Adrenal gland (tissue), 12 donors: Measurements from ENCODE around the gene TUBGCP6. TPM values are rescaled to one million over a fixed set of nuclear protein-coding genes. Genes with fewer than 3 reads are reported as not detected.

Source experiments
- DNase-seq, 7 donors: peaks; one replicate each; pipeline ENCODE4 v3.0.0-alpha.2; 2019 to 2020
- H3K27ac ChIP-seq, 5 donors: fragments of 200-600 bp; sonication (generic) in 4 of 5; 1 replicate in 3 of 5; 2 replicates in 2 of 5; pipeline versions ENCODE4 v1.5.1 to v1.8.0; 2016 to 2020; ENCODE audit warnings: mild to moderate bottlenecking in 1 of 5
- H3K27me3 ChIP-seq: fragments of 200-600 bp; 2 replicates; pipeline ENCODE4 v1.8.0; 2021
- H3K36me3 ChIP-seq, 2 donors: fragments of 200-600 bp; replicated peaks in 1 of 2; 1 replicate in 1 of 2; 2 replicates in 1 of 2; pipeline versions ENCODE4 v1.5.1 to v1.8.0; 2018 to 2022
- H3K4me1 ChIP-seq, 2 donors: fragments of 200-600 bp; replicated peaks in 1 of 2; 1 replicate in 1 of 2; 2 replicates in 1 of 2; pipeline versions ENCODE4 v1.5.1 to v1.8.0; 2018 to 2021
- H3K4me3 ChIP-seq, 4 donors: fragments of 200-600 bp; sonication (generic) in 3 of 4; one replicate each; pipeline ENCODE4 v1.5.1; 2016 to 2018
- H3K9me3 ChIP-seq, 3 donors: fragments of 200-600 bp; sonication (generic) in 1 of 3; replicated peaks in 1 of 3; 1 replicate in 2 of 3; 2 replicates in 1 of 3; pipeline versions ENCODE4 v1.5.1 to v1.8.0; 2016 to 2021
- POLR2A ChIP-seq, 2 donors: fragments of 450-650 bp; IDR thresholded peaks; one replicate each; pipeline ENCODE4 v1.6.1; 2017; ENCODE audit warnings: antibody characterized with exemption in 2 of 2, mild to moderate bottlenecking in 2 of 2, moderate library complexity in 1 of 2
- WGBS, 4 donors: extraction: QIAGEN DNeasy Blood & Tissue Kit in 2 of 4; methylation state at CpG; one replicate each; pipeline versions ENCODE4 v1.1.5 to v1.1.7; 2013 to 2017; 5-methylcytosine and 5-hydroxymethylcytosine counted together
- intact Hi-C, 2 donors: fragments of 100-400 bp; cut with DNase I; formaldehyde crosslinking; loops; one replicate each; pipeline versions ENCODE4 v1.14.1 to v1.15.0; 2022 to 2023
- polyA plus RNA-seq, 3 donors: library from polyadenylated mRNA; stranded (reverse); fragments of 200-250 nt in 2 of 3; fragments of 350-450 nt in 1 of 3; fragmentation: Illumina TruSeq in 1 of 3; extraction: RNeasy Lipid Tissue Mini Kit (QIAGEN cat#74804) in 1 of 3; gene quantifications; one replicate each; pipeline ENCODE4 v1.2.3, GENCODE V29; 2013 to 2014
- total RNA-seq, 9 donors: library from RNA; depleted of rRNA in 4 of 9; stranded (reverse); fragments of >200 nt in 4 of 9; fragments of 120-200 nt in 1 of 9; fragmentation: NEBNext Ultra II Directional in 1 of 9; extraction: Animal tissue kit (Norgen Biotek cat#: 25700) in 1 of 9; gene quantifications; one replicate each; pipeline versions ENCODE4 v1.1.0 to v1.2.4, GENCODE V29; 2013 to 2023
- TF ChIP-seq, protein P1 (sequence below), 6 experiments: fragments of 450-650 bp in 4 of 6; fragments of 200-600 bp in 2 of 6; sonication (generic) in 1 of 6; IDR thresholded peaks; 1 replicate in 5 of 6; 2 replicates in 1 of 6; pipeline versions ENCODE4 v1.5.1 to v1.8.0; 2016 to 2021; ENCODE audit warnings: antibody characterized with exemption in 6 of 6, mild to moderate bottlenecking in 2 of 6, moderate library complexity in 1 of 6
- donor health status: healthy with polysubstance abuse.
- donor health status: Bipolar disorder and iron deficiency.
- donor health status: DM: yes; HTN: yes; CAD: no.
- donor health status: DM: no; HTN: no; CAD: no.
- donor health status: DM: no; HTN: no; CAD: no.
- donor health status: DM: yes; HTN: yes; CAD: no.

Gene TUBGCP6
- total and polyA plus RNA-seq, 12 donors, result 8.3 to 171 (median 47.4) TPM

DNA sequence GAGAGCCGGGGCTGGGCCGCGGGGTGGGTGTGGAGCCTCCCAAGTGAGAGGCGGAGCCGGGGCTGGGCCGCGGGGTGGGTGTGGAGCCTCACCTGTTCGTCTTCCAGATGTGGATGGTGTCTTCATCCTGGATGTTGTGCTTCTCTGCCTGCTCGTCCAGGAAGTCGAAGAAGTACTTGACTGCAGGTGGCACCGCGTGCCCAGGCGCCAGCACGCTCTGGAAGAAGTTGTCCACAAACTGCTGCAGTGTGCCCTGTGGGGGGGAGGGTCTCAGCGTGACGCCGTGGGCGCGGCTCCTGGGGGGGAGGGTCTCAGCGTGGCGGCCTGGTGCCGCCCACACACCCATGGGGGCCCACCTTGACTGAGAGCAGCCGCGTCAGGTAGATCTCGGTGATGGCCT lies 32.9 kb upstream of the TUBGCP6 start:
- Histone ChIP-seq H3K4me3 (no peak overlapping the region), H3K4me1 (peaks cover 8 to 14% of the 10 kb centered on the region in 2 donors), H3K27ac (no peak overlapping the region), H3K9me3 (no peaks in the 10 kb centered on the region), H3K27me3 (no peaks in the 10 kb centered on the region), H3K36me3 (peaks cover 0 to 75% of the 10 kb centered on the region in 2 donors)
- intact Hi-C loops, result loop anchor here (5.0 kb wide), 1 partner anchor 50 kb away; the partner anchor contains the start of gene DENND6B (in 2 of the 2)
- no peak for TF ChIP-seq POLR2A (IDR thresholded peaks at IDR 0.05)
- TF ChIP-seq, protein P1, sequence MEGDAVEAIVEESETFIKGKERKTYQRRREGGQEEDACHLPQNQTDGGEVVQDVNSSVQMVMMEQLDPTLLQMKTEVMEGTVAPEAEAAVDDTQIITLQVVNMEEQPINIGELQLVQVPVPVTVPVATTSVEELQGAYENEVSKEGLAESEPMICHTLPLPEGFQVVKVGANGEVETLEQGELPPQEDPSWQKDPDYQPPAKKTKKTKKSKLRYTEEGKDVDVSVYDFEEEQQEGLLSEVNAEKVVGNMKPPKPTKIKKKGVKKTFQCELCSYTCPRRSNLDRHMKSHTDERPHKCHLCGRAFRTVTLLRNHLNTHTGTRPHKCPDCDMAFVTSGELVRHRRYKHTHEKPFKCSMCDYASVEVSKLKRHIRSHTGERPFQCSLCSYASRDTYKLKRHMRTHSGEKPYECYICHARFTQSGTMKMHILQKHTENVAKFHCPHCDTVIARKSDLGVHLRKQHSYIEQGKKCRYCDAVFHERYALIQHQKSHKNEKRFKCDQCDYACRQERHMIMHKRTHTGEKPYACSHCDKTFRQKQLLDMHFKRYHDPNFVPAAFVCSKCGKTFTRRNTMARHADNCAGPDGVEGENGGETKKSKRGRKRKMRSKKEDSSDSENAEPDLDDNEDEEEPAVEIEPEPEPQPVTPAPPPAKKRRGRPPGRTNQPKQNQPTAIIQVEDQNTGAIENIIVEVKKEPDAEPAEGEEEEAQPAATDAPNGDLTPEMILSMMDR (IDR thresholded peaks at IDR 0.05), result no peak
- no peak for DNase-seq
- 81 to 86% (median 83%) methylated on average over 11 to 25 of the region's 25 CpGs for WGBS, 4 donors

DNA sequence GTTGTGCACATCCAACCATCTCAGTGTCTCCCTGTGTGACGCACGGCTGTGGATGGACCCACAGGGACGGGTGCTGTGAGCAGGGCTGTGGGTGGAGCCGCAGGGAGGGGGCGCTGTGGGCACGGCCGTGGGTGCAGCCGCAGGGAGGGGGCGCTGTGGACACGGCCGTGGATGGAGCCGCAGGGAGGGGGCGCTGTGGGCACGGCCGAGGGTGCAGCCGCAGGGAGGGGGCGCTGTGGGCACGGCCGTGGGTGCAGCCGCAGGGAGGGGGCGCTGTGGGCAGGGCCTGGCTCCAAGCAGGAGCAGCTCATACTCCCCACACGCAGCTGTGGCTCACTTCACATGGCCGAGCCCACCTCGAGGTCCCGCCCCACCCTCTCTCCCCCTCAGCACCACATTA lies 31.3 kb upstream of the TUBGCP6 start:
- Histone ChIP-seq H3K27me3 (no peaks in the 10 kb centered on the region), H3K27ac (peak overlapping the region in 2 of 5 donors; percentile 30 to 39), H3K4me1 (peaks cover 8 to 17% of the 10 kb centered on the region in 2 donors), H3K36me3 (peaks cover 0 to 59% of the 10 kb centered on the region in 2 donors), H3K4me3 (no peak overlapping the region), H3K9me3 (no peaks in the 10 kb centered on the region)
- intact Hi-C loops, result loop anchor here (5.0 kb wide), 1 partner anchor 51 kb away; the partner anchor contains the start of gene DENND6B (in 2 of the 2)
- TF ChIP-seq POLR2A (IDR thresholded peaks at IDR 0.05), result no peak
- TF ChIP-seq, protein P1 (IDR thresholded peaks at IDR 0.05), result peak; percentile 9 to 67 (median 32)
- peak; percentile 77 to 89 (median 84) for DNase-seq
- 29 to 49% (median 36%) methylated on average over 15 to 25 of the region's 25 CpGs for WGBS, 4 donors

DNA sequence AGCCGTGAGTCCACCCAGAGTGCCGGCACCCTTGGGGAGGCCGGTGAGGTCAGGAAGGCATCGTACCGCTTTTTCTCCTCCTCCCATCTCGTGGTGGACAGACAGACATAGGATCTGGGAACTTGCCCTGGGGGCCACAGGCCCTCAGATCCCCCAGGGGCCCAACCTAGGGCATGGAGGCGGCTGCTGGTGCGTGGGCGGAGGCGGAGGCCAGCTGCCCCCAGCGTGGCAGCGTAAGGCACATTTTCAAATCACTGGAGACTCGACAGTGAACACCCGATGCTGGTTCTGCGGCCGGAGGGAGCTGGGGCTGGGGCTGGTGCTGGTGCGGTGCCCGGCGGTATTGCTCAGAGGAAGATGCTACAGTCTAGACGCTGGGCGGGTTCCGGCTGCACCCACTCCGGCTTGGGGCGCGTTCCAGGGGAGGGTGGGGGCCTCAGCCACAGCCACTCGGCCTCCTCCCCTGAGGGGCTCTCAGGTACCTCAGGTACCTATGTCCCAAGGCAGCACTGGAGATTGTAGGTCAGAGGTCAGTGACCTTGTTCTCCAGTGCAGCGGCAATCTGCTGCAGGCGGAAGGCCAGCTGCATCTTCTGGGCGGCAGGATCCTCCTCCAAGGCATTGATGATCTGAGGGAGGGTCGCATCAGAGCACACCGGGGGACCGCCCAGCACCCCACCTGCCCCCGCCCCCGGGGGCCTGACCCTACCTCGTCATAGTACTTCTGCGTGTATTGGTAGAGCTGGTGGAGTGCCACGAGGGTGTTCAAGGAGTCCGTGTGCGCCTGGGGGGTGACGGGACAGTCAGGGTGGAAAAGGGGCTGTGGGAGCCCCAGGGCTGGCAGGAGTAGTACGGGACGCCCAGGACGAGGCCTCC lies 30.6 kb upstream of the TUBGCP6 start:
- 78 to 82% (median 79%) methylated on average over 19 to 43 of the region's 43 CpGs for WGBS, 4 donors
- no peak for DNase-seq
- Histone ChIP-seq H3K4me3 (no peak overlapping the region), H3K9me3 (no peaks in the 10 kb centered on the region), H3K27me3 (no peaks in the 10 kb centered on the region), H3K36me3 (peaks cover 0 to 51% of the 10 kb centered on the region in 2 donors), H3K4me1 (peaks cover 15 to 25% of the 10 kb centered on the region in 2 donors), H3K27ac (peak overlapping the region in 2 of 5 donors; percentile 39 to 60)
- intact Hi-C loops, result loop anchor here (2.0 to 5.0 kb wide), 2 partner anchors 52 to 67 kb away; partner anchors contain the start of genes DENND6B (in 2 of the 2) and PPP6R2 (in 1 of the 2)
- TF ChIP-seq, protein P1 (IDR thresholded peaks at IDR 0.05), result no peak
- no peak for TF ChIP-seq POLR2A (IDR thresholded peaks at IDR 0.05)

DNA sequence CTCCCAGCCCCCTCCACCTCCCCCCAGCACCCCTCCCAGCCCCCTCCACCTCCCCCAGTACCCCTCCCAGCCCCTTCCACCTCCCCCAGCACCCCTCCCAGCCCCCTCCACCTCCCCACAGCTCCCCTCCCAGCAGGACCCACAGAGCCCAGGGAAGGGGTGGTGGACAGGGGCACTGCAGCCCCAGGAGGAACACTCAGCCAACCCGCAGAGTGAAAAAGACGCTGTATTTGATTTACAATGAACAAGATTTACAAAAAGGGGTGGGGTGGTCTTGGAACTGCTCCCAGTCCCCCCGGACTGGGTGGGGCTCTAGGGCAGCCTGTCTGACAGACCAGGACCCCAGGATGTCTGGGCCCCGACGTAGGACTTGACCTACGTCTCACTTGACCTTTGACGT lies 29.9 kb upstream of the TUBGCP6 start:
- no peaks in the 10 kb centered on the region for H3K27me3 ChIP-seq
- H3K4me1 ChIP-seq, result peaks cover 18 to 29% of the 10 kb centered on the region in 2 donors
- no peaks in the 10 kb centered on the region for H3K9me3 ChIP-seq
- no peak for DNase-seq
- peak overlapping the region in 2 of 5 donors; percentile 39 to 60 for H3K27ac ChIP-seq
- intact Hi-C loops, result loop anchor here (2.0 to 5.0 kb wide), 2 partner anchors 53 to 68 kb away; partner anchors contain the start of genes DENND6B (in 2 of the 2) and PPP6R2 (in 1 of the 2)
- TF ChIP-seq, protein P1 (IDR thresholded peaks at IDR 0.05), result no peak
- TF ChIP-seq POLR2A (IDR thresholded peaks at IDR 0.05), result no peak
- no peak overlapping the region for H3K4me3 ChIP-seq
- 46 to 67% (median 54%) methylated on average over 3 to 7 of the region's 7 CpGs for WGBS, 4 donors
- peaks cover 0 to 45% of the 10 kb centered on the region in 2 donors for H3K36me3 ChIP-seq
